Brain microvascular endothelial cell (primary cell): Measurements from ENCODE around the gene CR1L.

Experiments
- DNase-seq: peaks from one replicate; pipeline ENCODE4 v3.0.0-alpha.2; 2020
- H3K27ac ChIP-seq: fragments of 250-450 bp; sonication (Bioruptor Pico); 2 replicates; pipeline ENCODE4 v1.5.1; 2020; ENCODE audit warnings: mild to moderate bottlenecking, moderate library complexity
- H3K27me3 ChIP-seq: fragments of 250-450 bp; sonication (Bioruptor Pico); replicated peaks from 2 replicates; pipeline ENCODE4 v1.5.1; 2020; ENCODE audit warnings: mild to moderate bottlenecking
- H3K36me3 ChIP-seq: fragments of 250-450 bp; sonication (Bioruptor Pico); replicated peaks from 2 replicates; pipeline ENCODE4 v1.5.1; 2020; ENCODE audit warnings: mild to moderate bottlenecking
- H3K4me3 ChIP-seq: 2 replicates; pipeline ENCODE4 v1.5.1; 2011; ENCODE audit warnings: low read depth, mild to moderate bottlenecking, control low read depth, low read length, moderate library complexity
- in situ Hi-C: cut with HindIII; loops from 2 replicates; pipeline ENCODE4 v1.10.0; 2017; ENCODE audit warnings: low sequenced_read_pairs, low pct_ligation_motif_present
- TF ChIP-seq, protein P1 (sequence below): IDR thresholded peaks from 2 replicates; pipeline ENCODE4 v1.5.1; 2011; ENCODE audit warnings: low read depth, mild to moderate bottlenecking, moderate library complexity, low read length, control low read depth, inconsistent platforms; ENCODE audit errors: missing control alignments

The CR1L gene

GRCh38 chr1:207740207-207740606, 95.3 kb downstream of the CR1L start:
- in situ Hi-C loops: no loop called here
- H3K36me3 ChIP-seq: no peaks in the 10 kb centered on the region
- H3K4me3 ChIP-seq: no peak overlapping the region
- H3K27ac ChIP-seq: no peak overlapping the region
- TF ChIP-seq, protein P1, sequence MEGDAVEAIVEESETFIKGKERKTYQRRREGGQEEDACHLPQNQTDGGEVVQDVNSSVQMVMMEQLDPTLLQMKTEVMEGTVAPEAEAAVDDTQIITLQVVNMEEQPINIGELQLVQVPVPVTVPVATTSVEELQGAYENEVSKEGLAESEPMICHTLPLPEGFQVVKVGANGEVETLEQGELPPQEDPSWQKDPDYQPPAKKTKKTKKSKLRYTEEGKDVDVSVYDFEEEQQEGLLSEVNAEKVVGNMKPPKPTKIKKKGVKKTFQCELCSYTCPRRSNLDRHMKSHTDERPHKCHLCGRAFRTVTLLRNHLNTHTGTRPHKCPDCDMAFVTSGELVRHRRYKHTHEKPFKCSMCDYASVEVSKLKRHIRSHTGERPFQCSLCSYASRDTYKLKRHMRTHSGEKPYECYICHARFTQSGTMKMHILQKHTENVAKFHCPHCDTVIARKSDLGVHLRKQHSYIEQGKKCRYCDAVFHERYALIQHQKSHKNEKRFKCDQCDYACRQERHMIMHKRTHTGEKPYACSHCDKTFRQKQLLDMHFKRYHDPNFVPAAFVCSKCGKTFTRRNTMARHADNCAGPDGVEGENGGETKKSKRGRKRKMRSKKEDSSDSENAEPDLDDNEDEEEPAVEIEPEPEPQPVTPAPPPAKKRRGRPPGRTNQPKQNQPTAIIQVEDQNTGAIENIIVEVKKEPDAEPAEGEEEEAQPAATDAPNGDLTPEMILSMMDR: no peak
- no peak for DNase-seq
- H3K27me3 ChIP-seq: no peaks in the 10 kb centered on the region

GRCh38 chr1:207742850-207743555, 98.1 kb downstream of the CR1L start:
- in situ Hi-C loops: no loop called here
- no peak for DNase-seq
- TF ChIP-seq, protein P1: no peak
- Histone ChIP-seq H3K36me3 (no peaks in the 10 kb centered on the region), H3K4me3 (no peak overlapping the region), H3K27ac (no peak overlapping the region), H3K27me3 (no peaks in the 10 kb centered on the region)

- H3K27me3 ChIP-seq: no peaks in the 10 kb centered on the region
- TF ChIP-seq, protein P1: no peak
Observed at GRCh38 chr1:207744000-207744534, 99.1 kb downstream of the CR1L start.

GRCh38 chr1:207745285-207745684, 100.4 kb downstream of the CR1L start:
- Histone ChIP-seq H3K27ac (no peak overlapping the region), H3K4me3 (no peak overlapping the region), H3K36me3 (no peaks in the 10 kb centered on the region), H3K27me3 (no peaks in the 10 kb centered on the region)
- in situ Hi-C loops: no loop called here
- TF ChIP-seq, protein P1: no peak
- no peak for DNase-seq

More at GRCh38 chr1:207744000-207744534, 99.1 kb downstream of the CR1L start:
- in situ Hi-C loops: no loop called here
- no peak overlapping the region for H3K27ac ChIP-seq
- no peak overlapping the region for H3K4me3 ChIP-seq
- H3K36me3 ChIP-seq: no peaks in the 10 kb centered on the region
- DNase-seq: no peak

DNA sequence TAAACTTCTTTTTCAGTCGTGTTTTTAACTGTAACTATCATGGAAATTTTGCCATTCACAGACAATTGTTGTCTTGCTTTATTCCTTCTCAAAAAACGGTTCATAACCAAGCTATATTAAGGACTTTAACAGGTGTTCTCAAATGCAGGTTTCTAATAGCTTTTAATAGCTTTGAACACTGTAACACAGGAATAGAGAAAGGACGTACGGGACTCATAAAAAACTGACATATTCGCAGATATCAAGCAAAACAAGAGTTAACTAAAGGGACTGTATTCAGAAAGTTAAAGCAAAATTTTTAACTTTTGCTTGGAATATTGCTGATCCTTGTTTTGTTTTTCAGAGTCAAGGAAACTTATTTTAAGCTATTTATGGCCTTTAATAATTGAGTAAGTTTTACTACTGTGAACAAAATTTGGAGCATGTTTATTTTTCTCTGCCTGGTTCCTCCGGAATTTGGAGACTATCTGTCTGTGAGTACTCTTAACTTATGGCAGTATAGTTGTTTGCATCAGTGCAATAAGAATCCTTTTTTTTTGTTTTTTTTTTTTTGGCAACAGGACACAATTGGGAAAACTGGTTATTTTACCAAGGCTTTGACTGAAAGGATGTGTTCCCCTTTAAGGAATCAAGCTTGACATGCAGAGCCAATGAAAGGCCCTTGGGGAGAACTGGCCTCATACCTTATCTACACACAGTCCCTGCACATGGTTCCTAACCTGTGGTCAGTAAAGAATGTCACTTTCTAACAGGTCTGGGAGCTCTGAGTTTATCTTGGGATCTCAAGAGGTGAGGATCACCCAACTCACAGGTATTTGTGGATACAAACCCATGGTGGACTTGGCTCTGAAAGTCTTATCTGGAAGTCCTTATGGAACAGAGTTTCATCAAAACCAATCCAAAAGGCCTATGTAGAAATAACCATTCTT, 101.2 kb downstream of the CR1L start:
- Histone ChIP-seq H3K36me3 (no peaks in the 10 kb centered on the region), H3K27me3 (no peaks in the 10 kb centered on the region), H3K4me3 (no peak overlapping the region), H3K27ac (no peak overlapping the region)
- in situ Hi-C loops: no loop called here
- no peak for DNase-seq
- TF ChIP-seq, protein P1: no peak
